K562 (cell line): ENCODE measurements around the gene SLC7A1. TPM values are rescaled to one million over a fixed set of nuclear protein-coding genes. Genes with fewer than 3 reads are reported as not detected.

ENCODE experiments used
- ASH1L ChIP-seq: fragments of 450-650 bp; IDR thresholded peaks from 2 replicates; pipeline ENCODE4 v1.6.1; 2018; ENCODE audit warnings: borderline replicate concordance, mild to moderate bottlenecking, low read depth; ENCODE audit not compliant: partially characterized antibody
- BMI1 ChIP-seq: fragments of 150-350 bp; IDR thresholded peaks from 2 replicates; pipeline ENCODE4 v1.6.1; 2014; ENCODE audit warnings: low read length
- CBFA2T2 ChIP-seq: fragments of 450-650 bp; conservative IDR thresholded peaks from 2 replicates; pipeline ENCODE4 v1.6.1; 2017; ENCODE audit warnings: mild to moderate bottlenecking
- CBFA2T3 ChIP-seq: fragments of 450-650 bp; IDR thresholded peaks from 2 replicates; pipeline ENCODE4 v1.6.1; 2017
- CCAR2 ChIP-seq: fragments of 200-400 bp; formaldehyde crosslinking; IDR thresholded peaks from 2 replicates; pipeline ENCODE4 v1.6.1; 2017; ENCODE audit warnings: mild to moderate bottlenecking, low read depth, low read length
- ILF3 ChIP-seq: fragments of 450-650 bp; IDR thresholded peaks from 2 replicates; pipeline ENCODE4 v1.6.1; 2018; ENCODE audit warnings: antibody characterized with exemption, mild to moderate bottlenecking, moderate library complexity, borderline replicate concordance
- PRPF4 ChIP-seq: fragments of 200-400 bp; formaldehyde crosslinking; IDR thresholded peaks from one replicate; pipeline ENCODE4 v1.6.1; 2017; ENCODE audit warnings: low read length, low read depth, mild to moderate bottlenecking; ENCODE audit not compliant: insufficient read depth, poor library complexity, severe bottlenecking
- TRIM24 ChIP-seq, 2 experiments: fragments of 450-650 bp; IDR thresholded peaks; 2 replicates each; pipeline ENCODE4 v1.6.1; 2016
- polyA plus RNA-seq, 8 experiments: library from polyadenylated mRNA; depleted of rRNA in 4 of 8; stranded (reverse) in 5 of 8; unstranded in 3 of 8; fragments of >200 nt; fragmentation: Nextera tagmentation in 2 of 8; fragmentation: Illumina TruSeq in 1 of 8; extraction: Ambion mirVana in 2 of 8; extraction: Trizol in 1 of 8; gene quantifications; 2 replicates each; pipeline versions ENCODE4 v1.2.1 to v1.2.3, GENCODE V29; 2011 to 2014; ENCODE audit warnings: inconsistent platforms in 1 of 8, missing spikeins in 1 of 8
- total RNA-seq, 7 experiments: library from RNA; depleted of rRNA in 6 of 7; stranded (reverse); fragments of >200 nt in 6 of 7; fragmentation: Illumina TruSeq in 2 of 7; extraction: Trizol in 2 of 7; gene quantifications; 2 replicates each; pipeline versions ENCODE4 v1.2.1 to v1.2.3, GENCODE V29; 2011 to 2021; ENCODE audit warnings: low replicate concordance in 1 of 7
- TF ChIP-seq, protein P1 (sequence below): fragments of 250-450 bp; sonication (Bioruptor Pico); IDR thresholded peaks from 2 replicates; pipeline ENCODE4 v1.5.0; 2021; ENCODE audit warnings: mild to moderate bottlenecking, borderline replicate concordance
- TF ChIP-seq, protein P2 (sequence below): fragments of 450-650 bp; IDR thresholded peaks from 2 replicates; pipeline ENCODE4 v1.6.1; 2016; ENCODE audit warnings: borderline replicate concordance
- TF ChIP-seq, protein P3 (sequence below): fragments of 250-450 bp; sonication (Bioruptor Pico); IDR thresholded peaks from 2 replicates; pipeline ENCODE4 v1.5.0; 2020; ENCODE audit warnings: mild to moderate bottlenecking, borderline replicate concordance
- TF ChIP-seq, protein P4 (sequence below): sonication (generic); formaldehyde crosslinking; IDR thresholded peaks from 2 replicates; pipeline ENCODE4 v1.8.1; 2023; ENCODE audit warnings: mild to moderate bottlenecking, missing genetic modification reagents

Gene SLC7A1
- total and polyA plus RNA-seq, 9 of the 15 experiments (the other 6 are each of a cell fraction or from before 2014, with no cell fraction given) = 3.3 to 69.7 (median 10.8) TPM

DNA sequence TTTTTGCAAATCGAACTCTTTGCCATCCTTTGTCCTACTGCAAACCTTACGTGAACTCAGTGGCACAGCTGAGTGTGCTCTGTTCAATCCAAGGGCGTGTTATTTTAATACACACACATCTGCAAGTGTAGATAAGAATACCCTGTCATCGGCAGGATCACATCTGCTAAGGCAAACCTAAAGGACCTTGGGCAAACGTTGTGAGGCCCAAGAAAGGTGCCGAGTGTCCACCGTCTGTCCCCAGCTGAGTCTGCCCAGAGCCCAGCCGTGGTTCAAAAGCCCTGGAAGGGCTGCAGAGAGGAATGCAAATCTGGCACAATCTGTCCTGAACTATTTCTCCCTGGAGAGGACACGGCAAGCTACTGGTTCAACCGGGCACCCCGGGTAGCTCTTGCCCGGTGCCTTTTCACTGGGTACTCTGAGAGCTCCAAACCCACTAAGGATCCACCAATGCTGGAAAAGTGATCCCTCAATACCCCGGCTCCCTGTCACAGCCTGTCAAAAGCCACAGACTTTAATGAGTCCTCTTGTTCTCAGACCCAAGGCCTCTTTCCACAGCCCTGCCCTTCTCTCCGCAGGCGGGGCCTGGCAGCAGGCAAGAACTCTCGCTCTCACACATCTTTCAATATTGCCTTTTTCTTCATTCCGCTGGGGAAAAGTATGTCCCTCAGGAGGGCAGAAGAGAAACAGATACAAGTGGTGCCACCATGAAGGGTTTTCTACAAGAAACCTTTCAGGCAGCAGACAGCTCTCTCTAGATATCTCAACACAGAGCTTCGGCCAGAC lies 17.0 kb downstream of the SLC7A1 start (continued):
- TF ChIP-seq, protein P1, sequence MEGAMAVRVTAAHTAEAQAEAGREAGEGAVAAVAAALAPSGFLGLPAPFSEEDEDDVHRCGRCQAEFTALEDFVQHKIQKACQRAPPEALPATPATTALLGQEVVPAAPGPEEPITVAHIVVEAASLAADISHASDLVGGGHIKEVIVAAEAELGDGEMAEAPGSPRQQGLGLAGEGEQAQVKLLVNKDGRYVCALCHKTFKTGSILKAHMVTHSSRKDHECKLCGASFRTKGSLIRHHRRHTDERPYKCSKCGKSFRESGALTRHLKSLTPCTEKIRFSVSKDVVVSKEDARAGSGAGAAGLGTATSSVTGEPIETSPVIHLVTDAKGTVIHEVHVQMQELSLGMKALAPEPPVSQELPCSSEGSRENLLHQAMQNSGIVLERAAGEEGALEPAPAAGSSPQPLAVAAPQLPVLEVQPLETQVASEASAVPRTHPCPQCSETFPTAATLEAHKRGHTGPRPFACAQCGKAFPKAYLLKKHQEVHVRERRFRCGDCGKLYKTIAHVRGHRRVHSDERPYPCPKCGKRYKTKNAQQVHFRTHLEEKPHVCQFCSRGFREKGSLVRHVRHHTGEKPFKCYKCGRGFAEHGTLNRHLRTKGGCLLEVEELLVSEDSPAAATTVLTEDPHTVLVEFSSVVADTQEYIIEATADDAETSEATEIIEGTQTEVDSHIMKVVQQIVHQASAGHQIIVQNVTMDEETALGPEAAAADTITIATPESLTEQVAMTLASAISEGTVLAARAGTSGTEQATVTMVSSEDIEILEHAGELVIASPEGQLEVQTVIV (CRISPR knock-in tag) = no peak
- no peak for TF ChIP-seq PRPF4
- no peak for TF ChIP-seq BMI1
- TF ChIP-seq, protein P2, sequence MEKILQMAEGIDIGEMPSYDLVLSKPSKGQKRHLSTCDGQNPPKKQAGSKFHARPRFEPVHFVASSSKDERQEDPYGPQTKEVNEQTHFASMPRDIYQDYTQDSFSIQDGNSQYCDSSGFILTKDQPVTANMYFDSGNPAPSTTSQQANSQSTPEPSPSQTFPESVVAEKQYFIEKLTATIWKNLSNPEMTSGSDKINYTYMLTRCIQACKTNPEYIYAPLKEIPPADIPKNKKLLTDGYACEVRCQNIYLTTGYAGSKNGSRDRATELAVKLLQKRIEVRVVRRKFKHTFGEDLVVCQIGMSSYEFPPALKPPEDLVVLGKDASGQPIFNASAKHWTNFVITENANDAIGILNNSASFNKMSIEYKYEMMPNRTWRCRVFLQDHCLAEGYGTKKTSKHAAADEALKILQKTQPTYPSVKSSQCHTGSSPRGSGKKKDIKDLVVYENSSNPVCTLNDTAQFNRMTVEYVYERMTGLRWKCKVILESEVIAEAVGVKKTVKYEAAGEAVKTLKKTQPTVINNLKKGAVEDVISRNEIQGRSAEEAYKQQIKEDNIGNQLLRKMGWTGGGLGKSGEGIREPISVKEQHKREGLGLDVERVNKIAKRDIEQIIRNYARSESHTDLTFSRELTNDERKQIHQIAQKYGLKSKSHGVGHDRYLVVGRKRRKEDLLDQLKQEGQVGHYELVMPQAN = no peak
- TF ChIP-seq, protein P3, sequence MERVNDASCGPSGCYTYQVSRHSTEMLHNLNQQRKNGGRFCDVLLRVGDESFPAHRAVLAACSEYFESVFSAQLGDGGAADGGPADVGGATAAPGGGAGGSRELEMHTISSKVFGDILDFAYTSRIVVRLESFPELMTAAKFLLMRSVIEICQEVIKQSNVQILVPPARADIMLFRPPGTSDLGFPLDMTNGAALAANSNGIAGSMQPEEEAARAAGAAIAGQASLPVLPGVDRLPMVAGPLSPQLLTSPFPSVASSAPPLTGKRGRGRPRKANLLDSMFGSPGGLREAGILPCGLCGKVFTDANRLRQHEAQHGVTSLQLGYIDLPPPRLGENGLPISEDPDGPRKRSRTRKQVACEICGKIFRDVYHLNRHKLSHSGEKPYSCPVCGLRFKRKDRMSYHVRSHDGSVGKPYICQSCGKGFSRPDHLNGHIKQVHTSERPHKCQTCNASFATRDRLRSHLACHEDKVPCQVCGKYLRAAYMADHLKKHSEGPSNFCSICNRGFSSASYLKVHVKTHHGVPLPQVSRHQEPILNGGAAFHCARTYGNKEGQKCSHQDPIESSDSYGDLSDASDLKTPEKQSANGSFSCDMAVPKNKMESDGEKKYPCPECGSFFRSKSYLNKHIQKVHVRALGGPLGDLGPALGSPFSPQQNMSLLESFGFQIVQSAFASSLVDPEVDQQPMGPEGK = no peak
- TF ChIP-seq CBFA2T3 = peak; percentile 75
- TF ChIP-seq TRIM24 (IDR thresholded peaks at IDR 0.05) = no peak
- no peak for TF ChIP-seq CCAR2
- TF ChIP-seq ASH1L = no peak
- TF ChIP-seq CBFA2T2 = peak; percentile 57
- TF ChIP-seq, protein P4, sequence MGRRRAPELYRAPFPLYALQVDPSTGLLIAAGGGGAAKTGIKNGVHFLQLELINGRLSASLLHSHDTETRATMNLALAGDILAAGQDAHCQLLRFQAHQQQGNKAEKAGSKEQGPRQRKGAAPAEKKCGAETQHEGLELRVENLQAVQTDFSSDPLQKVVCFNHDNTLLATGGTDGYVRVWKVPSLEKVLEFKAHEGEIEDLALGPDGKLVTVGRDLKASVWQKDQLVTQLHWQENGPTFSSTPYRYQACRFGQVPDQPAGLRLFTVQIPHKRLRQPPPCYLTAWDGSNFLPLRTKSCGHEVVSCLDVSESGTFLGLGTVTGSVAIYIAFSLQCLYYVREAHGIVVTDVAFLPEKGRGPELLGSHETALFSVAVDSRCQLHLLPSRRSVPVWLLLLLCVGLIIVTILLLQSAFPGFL (CRISPR knock-in tag) = no peak
- TF ChIP-seq ILF3 = no peak
